GM18868 (cell line): ENCODE measurements around the gene IFIT1.
A peak's percentile ranks its signal among the peaks of the same experiment; 100 is the strongest.
"Not testable (repeated sequence)": the region's sequence is repeated elsewhere in the genome, so short reads cannot be mapped to it uniquely, and the experiment has no call there.

Experiments used
- ATAC-seq: cut with Tn5 transposase; IDR thresholded peaks from one replicate; pipeline ENCODE4 v1.9.1; 2021; ENCODE audit warnings: mild to moderate bottlenecking, moderate library complexity; ENCODE audit not compliant: unreplicated experiment

IFIT1 gene

DNA sequence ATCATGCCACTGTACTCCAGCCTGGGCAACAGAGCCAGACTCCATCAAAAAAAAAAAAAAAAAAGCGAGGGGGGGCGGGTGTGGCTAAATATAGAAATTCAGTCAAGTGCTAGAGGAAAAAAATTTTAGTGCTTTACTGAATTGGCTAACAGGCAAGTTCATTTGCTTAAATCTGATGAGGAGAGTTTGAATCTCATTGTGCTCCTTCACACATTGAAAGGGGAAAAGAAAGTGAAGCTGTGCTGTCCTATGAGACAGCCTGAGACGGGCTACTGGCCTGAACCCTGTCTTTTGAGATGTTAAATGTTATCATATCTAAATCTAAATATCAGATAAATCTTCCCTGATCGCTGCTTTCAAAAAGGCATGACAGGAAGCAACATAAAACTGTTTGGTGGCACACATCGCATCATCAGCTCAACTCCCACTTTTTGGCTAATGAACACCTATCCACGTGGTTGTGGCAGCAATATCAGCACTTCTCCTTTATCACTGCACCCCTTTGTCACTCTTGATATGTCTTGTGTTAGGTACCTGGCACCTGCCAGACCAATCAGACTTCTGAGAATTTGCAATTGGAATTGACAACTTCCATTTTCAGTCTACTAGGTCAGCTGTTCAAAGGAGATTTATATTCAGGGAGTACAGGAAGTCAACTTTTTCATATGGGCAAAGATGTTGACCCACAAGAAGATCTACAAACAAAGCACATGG lies 28.5 kb upstream of the IFIT1 start:
- peak; percentile 38 for ATAC-seq

DNA sequence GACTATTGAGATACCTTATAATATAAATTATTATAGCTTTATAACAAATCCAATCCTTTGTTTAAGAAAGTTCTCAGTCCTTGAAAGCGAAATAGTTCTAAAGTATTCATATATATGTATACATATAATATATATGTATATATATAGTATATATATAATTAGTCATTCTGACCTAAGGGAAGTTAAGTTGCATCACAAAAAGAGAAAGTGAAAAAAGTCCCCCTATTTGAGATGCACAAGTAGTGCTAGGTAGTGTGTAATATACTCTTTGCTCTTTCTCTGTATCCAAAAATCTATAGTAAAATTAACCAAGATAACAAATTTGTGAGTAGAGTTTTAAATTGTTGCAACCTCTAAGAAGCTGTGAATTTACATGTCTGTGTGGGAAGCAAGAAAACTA lies 27.9 kb upstream of the IFIT1 start:
- peak; percentile 36 for ATAC-seq

DNA sequence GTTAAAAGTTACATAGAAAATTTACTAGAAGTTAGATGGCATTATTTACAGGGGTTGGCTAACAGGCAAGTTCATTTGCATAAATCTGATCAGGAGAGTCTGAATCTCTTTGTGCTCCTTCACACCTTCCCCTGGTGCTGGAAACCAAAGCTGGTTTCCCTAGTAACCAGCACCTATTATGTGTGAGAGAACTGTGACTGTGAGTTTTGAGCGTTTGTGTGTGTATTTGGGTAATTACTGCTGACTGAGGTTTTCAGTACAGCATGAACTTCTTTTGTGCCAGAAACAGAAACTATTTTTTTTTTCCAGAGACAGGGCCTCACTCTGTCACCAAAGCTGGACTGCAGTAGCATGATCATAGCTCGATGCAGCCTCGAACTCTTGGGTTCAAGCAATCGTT lies 24.9 kb upstream of the IFIT1 start:
- ATAC-seq: peak; percentile 70

DNA sequence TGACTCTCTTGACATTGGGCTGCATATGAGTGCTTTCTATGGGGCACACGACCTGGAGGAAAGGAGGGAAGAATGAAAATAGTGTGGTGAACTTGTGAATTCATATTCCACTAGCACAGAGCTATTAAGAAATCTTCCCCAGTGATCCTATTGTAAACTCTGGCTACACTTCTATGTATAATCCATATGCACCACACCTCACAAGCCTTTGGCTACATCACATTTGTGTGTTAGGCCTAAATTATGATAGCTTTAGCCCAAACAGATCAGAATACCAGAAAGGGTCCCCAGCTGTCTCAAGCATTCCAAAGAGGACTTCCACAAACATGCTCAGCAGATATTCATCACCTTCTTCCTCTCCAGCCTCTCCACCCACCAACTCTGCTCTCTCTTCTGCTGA lies 24.3 kb upstream of the IFIT1 start:
- ATAC-seq: no peak

- no peak for ATAC-seq
Observed at GRCh38 chr10:89369156-89370105, 23.0 kb upstream of the IFIT1 start.

GRCh38 chr10:89371079-89371478 lies 21.3 kb upstream of the IFIT1 start:
- no peak for ATAC-seq

DNA sequence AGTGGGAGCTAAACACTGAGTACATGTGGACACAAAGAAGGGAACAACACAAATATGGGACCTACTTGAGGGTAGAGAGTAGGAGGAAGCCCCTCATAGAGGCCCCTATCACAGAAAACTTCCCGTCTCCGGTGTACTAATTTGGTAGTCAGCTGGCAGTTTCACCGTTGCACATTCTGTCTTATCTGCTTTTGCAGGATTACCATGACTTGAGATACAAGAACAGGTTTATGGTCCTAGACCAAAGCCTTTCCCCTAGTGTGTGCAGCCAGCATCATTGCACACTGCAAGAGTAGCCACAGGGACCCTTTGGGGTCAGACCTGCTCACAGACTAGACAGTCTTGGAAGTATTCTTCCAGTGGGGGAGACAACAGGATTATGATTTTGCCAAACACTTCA lies 20.4 kb upstream of the IFIT1 start:
- ATAC-seq: no peak

- ATAC-seq: no peak
Observed at GRCh38 chr10:89373916-89374711, 18.3 kb upstream of the IFIT1 start.

GRCh38 chr10:89374713-89375141 lies 17.7 kb upstream of the IFIT1 start:
- no peak for ATAC-seq

- ATAC-seq: no peak
Observed at GRCh38 chr10:89377705-89378637, 14.5 kb upstream of the IFIT1 start, which contains the start of gene IFIT1B. IFIT1B (plus strand) TSS chr10:89378056; CDS start chr10:89378136, 80 bp downstream.

GRCh38 chr10:89379103-89379502 lies 13.3 kb upstream of the IFIT1 start:
- ATAC-seq: no peak

GRCh38 chr10:89382757-89383156 lies 9.7 kb upstream of the IFIT1 start:
- ATAC-seq: no peak

- ATAC-seq: no peak
Observed at GRCh38 chr10:89384474-89385340, 7.7 kb upstream of the IFIT1 start.

DNA sequence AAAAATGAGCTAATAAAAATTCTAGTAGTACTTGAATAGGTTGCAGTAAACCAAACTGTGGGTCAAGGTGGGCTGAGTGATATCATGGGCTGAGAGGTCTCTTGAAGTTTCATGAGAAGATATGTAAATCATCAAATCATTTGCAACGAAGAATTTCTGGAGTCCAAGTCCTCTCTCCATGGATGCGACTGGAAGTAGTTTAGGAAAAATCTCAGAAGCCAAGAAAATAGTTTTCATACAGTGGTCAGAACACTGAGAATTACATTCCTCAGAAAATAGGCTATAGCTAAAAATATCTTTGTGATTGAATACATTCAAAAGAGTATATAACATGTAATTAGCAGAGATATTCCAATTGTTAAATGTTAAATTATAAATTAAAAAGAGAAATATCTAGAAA lies 3.6 kb upstream of the IFIT1 start:
- no peak for ATAC-seq

DNA sequence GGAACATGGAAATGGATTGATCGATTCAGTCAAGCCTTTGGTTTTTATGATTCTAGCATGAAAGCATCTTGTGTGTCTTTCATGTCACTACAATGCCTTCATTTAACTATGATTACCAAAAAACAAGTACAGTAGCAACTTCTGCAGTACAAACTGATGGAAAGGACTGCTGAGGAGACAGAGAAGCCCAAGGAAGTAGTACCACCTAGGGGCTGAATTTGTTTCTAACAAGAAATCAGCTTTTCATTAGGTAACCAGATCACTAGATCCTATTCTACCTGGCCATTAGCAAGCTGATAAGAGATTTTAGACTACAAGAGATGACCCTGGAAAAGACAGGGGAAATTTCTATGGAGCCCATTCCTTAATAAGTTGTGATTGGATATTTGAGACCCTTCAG lies 3.2 kb upstream of the IFIT1 start:
- ATAC-seq: no peak

GRCh38 chr10:89390476-89391225 lies 1.8 kb upstream of the IFIT1 start:
- no peak for ATAC-seq

DNA sequence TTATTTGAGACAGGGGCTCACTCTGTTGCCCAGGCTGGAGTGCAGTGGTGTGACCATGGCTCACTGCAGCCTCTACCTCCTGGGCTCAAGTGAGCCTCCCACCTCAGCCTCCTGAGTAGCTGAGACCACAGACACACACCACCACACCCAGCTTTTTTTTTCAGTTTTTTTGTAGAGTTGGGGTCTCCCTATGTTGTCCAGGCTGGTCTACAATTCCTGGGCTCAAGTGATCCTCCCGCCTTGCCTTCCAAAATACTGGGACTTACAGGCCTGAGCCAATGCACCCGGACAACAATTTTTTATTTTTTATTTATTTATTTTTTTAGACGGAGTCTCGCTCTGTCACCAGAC lies 1.2 kb upstream of the IFIT1 start:
- ATAC-seq: not testable (repeated sequence)

DNA sequence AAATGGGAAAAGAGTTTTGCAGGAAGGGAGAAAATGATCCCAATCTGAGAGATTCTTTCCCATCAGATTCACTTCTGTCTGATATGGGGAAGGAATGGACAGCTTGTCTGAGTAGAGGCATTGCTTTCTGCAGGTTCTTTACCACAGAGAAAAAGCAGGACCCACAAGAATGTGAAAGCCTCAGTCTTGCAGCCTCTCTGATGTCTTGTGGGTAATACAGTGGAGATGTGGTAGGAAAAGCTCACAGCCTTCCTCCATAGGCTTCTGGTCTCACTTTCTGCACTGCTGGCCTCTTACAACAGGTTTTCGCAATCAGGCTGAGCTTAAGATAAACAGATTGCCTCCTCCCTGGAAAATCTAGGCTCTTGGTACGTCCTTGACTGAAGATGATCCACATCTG lies 551 bp downstream of the IFIT1 start:
- ATAC-seq: no peak

DNA sequence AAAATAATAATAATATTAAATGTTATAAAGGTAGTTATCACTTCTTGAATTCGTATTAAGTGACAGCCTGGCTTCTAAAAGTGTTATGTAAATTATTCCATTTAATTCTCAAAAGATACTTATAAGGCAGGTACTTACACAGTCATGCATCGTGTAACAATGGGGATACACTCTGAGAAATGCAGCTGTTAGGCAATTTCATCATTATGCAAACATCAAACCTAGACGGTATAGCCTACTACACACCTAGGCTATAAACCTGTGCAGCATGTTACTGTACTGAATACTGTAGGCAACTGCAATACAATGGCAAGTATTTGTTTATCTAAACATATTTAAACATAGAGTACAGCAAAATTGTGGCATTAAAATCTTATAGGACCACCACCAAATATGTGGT lies 1.5 kb downstream of the IFIT1 start:
- no peak for ATAC-seq
